CD4-positive, alpha-beta T cell treated with Interleukin-4 for 4 hours (primary cell): ENCODE results near the gene SH2D1A.
"Not testable (repeated sequence)": the region's sequence is repeated elsewhere in the genome, so short reads cannot be mapped to it uniquely, and the experiment has no call there.

ENCODE experiments used
- DNase-seq: peaks from one replicate; pipeline ENCODE4 v3.0.0-alpha.2; 2020

SH2D1A gene

GRCh38 chrX:124346117-124346876, at the start of gene SH2D1A:
SH2D1A (plus strand) TSS chrX:124346563; CDS start chrX:124346643, 80 bp downstream.
- peak; percentile 63 for DNase-seq

- not testable (repeated sequence) for DNase-seq
These were observed 47.0 kb upstream of the SH2D1A start for GRCh38 chrX:124299323-124299722.

GRCh38 chrX:124300405-124300804, 46.0 kb upstream of the SH2D1A start:
- DNase-seq: peak; percentile 51

GRCh38 chrX:124307253-124307907, 39.0 kb upstream of the SH2D1A start:
- DNase-seq: no peak

- DNase-seq: no peak
These were observed 20.6 kb upstream of the SH2D1A start for GRCh38 chrX:124325732-124326131.

GRCh38 chrX:124328765-124329164, 17.6 kb upstream of the SH2D1A start:
- no peak for DNase-seq

- DNase-seq: no peak
These were observed 13.6 kb upstream of the SH2D1A start, which contains the start of gene TEX13D for GRCh38 chrX:124332481-124333424. TEX13D (plus strand) TSS chrX:124332660; CDS start chrX:124332918, 258 bp downstream.

- DNase-seq: no peak
These were observed 12.5 kb upstream of the SH2D1A start for GRCh38 chrX:124333862-124334261.

GRCh38 chrX:124334555-124334954, 11.8 kb upstream of the SH2D1A start:
- DNase-seq: not testable (repeated sequence)

GRCh38 chrX:124335598-124335997, 10.8 kb upstream of the SH2D1A start:
- no peak for DNase-seq

- DNase-seq: no peak
These were observed 8.4 kb upstream of the SH2D1A start for GRCh38 chrX:124337916-124338315.

- DNase-seq: peak; percentile 64
These were observed 7.4 kb upstream of the SH2D1A start for GRCh38 chrX:124338733-124339514.

GRCh38 chrX:124341396-124342132, 4.8 kb upstream of the SH2D1A start:
- DNase-seq: no peak

- DNase-seq: peak; percentile 54
These were observed 4.0 kb upstream of the SH2D1A start for GRCh38 chrX:124342174-124342867.

- peak; percentile 34 for DNase-seq
These were observed 3.3 kb upstream of the SH2D1A start for GRCh38 chrX:124343016-124343415.

- DNase-seq: no peak
These were observed 2.1 kb upstream of the SH2D1A start for GRCh38 chrX:124344246-124344645.

- DNase-seq: no peak
These were observed 496 bp downstream of the SH2D1A start for GRCh38 chrX:124346877-124347241.

GRCh38 chrX:124347242-124347641, 879 bp downstream of the SH2D1A start:
- peak; percentile 66 for DNase-seq

GRCh38 chrX:124348182-124348581, 1.8 kb downstream of the SH2D1A start:
- DNase-seq: no peak

- DNase-seq: no peak
These were observed 2.6 kb downstream of the SH2D1A start for GRCh38 chrX:124348885-124349453.

- no peak for DNase-seq
These were observed 8.3 kb downstream of the SH2D1A start for GRCh38 chrX:124354648-124355047.
